Tibial artery (tissue), 4 donors: Measurements from ENCODE around the gene KCNMA1.

Source experiments
- DNase-seq, 2 donors: peaks; one replicate each; pipeline ENCODE4 v3.0.0-alpha.2; 2019
- H3K27ac ChIP-seq, 2 donors: fragments of 200-600 bp; sonication (generic) in 1 of 2; 1 replicate in 1 of 2; 2 replicates in 1 of 2; pipeline ENCODE4 v1.5.1; 2018 to 2019; ENCODE audit warnings: mild to moderate bottlenecking in 1 of 2
- H3K27me3 ChIP-seq, 2 donors: fragments of 200-600 bp; sonication (generic) in 1 of 2; one replicate each; pipeline versions ENCODE4 v1.5.1 to v1.6.0; 2016 to 2019
- H3K36me3 ChIP-seq, 3 donors: fragments of 200-600 bp; sonication (generic) in 2 of 3; one replicate each; pipeline ENCODE4 v1.5.1; 2016 to 2019; ENCODE audit warnings: mild to moderate bottlenecking in 2 of 3
- H3K4me1 ChIP-seq, 4 donors: fragments of 200-600 bp; sonication (generic) in 2 of 4; 1 replicate in 3 of 4; 2 replicates in 1 of 4; pipeline ENCODE4 v1.5.1; 2016 to 2019
- H3K4me3 ChIP-seq, 2 donors: fragments of 200-600 bp; sonication (generic) in 1 of 2; 1 replicate in 1 of 2; 2 replicates in 1 of 2; pipeline ENCODE4 v1.5.1; 2018 to 2019; ENCODE audit warnings: mild to moderate bottlenecking in 2 of 2
- H3K9me3 ChIP-seq, 3 donors: fragments of 200-600 bp; sonication (generic) in 1 of 3; one replicate each; pipeline ENCODE4 v1.5.1; 2016 to 2019
- CTCF ChIP-seq, 2 experiments: fragments of 200-600 bp in 1 of 2; fragments of 450-650 bp in 1 of 2; IDR thresholded peaks; one replicate each; pipeline ENCODE4 v1.5.1; 2017 to 2019; ENCODE audit warnings: antibody characterized with exemption in 2 of 2, mild to moderate bottlenecking in 1 of 2, moderate library complexity in 1 of 2
- intact Hi-C: fragments of 100-400 bp; cut with DNase I; formaldehyde crosslinking; loops from one replicate; pipeline ENCODE4 v1.15.0; 2023; ENCODE audit warnings: low total_unique reads

KCNMA1 gene

DNA sequence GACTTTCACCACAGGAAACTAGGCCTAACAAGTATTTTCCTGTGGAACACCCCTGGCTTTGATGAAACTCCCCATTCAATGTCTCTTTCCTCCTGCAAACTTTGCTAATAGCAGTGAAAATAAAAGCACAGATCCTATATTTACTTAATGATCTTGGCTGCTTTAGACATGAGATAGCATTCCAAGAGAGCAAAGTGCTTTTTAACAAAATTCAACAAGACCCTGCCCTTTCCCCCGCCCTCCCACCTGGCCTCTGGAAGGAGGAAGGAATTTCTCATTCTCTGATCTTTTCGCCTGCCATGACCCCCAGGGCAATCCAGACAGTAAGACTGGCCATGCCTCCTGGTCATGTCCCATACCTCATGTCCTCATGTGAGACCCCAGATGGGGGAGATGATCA is 185.7 kb downstream of the KCNMA1 start:
- Histone ChIP-seq H3K27ac (no peak overlapping the region), H3K27me3 (no peaks in the 10 kb centered on the region), H3K4me3 (no peak overlapping the region), H3K4me1 (peaks cover 0 to 25% (median 0%) of the 10 kb centered on the region in 4 donors), H3K9me3 (no peaks in the 10 kb centered on the region), H3K36me3 (no peaks in the 10 kb centered on the region)
- intact Hi-C loops: no loop called here
- no peak for TF ChIP-seq CTCF (IDR thresholded peaks at IDR 0.05)
- no peak for DNase-seq

DNA sequence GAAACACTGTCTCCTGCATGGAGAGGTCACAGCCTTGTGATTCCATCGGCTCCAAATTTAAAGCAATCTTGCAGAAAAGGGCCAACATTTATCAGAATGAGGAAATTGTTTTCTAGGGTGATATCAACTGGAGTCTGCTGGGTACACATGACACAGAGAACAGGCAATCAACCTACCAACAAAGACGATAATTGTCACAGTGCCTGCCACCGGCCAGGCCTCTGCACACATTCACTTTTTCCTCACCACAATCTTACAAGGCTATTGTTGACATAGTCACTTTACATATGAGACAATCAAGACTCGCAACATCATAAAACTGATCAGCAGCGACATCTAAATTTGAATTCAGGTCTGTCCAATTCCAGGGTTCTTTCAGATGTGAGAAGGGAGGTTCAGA is 189.4 kb downstream of the KCNMA1 start:
- Histone ChIP-seq H3K27me3 (no peaks in the 10 kb centered on the region), H3K9me3 (no peaks in the 10 kb centered on the region), H3K4me1 (peaks cover 0 to 20% (median 0%) of the 10 kb centered on the region in 4 donors), H3K4me3 (no peak overlapping the region), H3K27ac (no peak overlapping the region), H3K36me3 (no peaks in the 10 kb centered on the region)
- no peak for TF ChIP-seq CTCF (IDR thresholded peaks at IDR 0.05)
- DNase-seq: no peak
- intact Hi-C loops: no loop called here

GRCh38 chr10:77446700-77447099 is 190.9 kb downstream of the KCNMA1 start:
- DNase-seq: no peak
- Histone ChIP-seq H3K27me3 (no peaks in the 10 kb centered on the region), H3K4me1 (peaks cover 0 to 24% (median 8%) of the 10 kb centered on the region in 4 donors), H3K4me3 (no peak overlapping the region), H3K27ac (no peak overlapping the region), H3K9me3 (no peaks in the 10 kb centered on the region), H3K36me3 (no peaks in the 10 kb centered on the region)
- TF ChIP-seq CTCF (IDR thresholded peaks at IDR 0.05): no peak
- intact Hi-C loops: no loop called here

DNA sequence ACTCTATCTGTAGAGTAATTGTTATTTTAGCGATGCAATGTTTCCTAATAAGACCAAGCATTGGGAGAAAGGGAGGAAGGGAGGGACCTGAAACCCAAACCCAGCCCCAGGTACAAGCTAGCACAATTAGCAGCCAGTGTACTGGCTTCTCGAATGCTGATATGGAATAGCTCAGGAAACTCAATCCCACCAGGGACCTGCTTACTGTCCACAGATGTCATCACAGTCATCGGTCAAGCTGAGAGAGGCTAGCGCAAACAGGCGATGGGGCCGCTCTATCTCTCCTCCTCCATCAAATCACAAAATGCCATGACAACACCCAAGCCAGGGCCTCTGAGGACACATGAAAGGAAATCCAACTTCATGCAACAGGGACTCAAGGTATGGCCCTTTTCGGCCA is 192.1 kb downstream of the KCNMA1 start:
- Histone ChIP-seq H3K27me3 (no peaks in the 10 kb centered on the region), H3K9me3 (no peaks in the 10 kb centered on the region), H3K27ac (no peak overlapping the region), H3K4me1 (peaks cover 0 to 31% (median 19%) of the 10 kb centered on the region in 4 donors), H3K36me3 (no peaks in the 10 kb centered on the region), H3K4me3 (no peak overlapping the region)
- intact Hi-C loops: no loop called here
- no peak for TF ChIP-seq CTCF (IDR thresholded peaks at IDR 0.05)
- no peak for DNase-seq

- Histone ChIP-seq H3K27ac (no peak overlapping the region), H3K9me3 (no peaks in the 10 kb centered on the region), H3K4me3 (no peak overlapping the region), H3K4me1 (peaks cover 0 to 42% (median 19%) of the 10 kb centered on the region in 4 donors), H3K36me3 (no peaks in the 10 kb centered on the region), H3K27me3 (no peaks in the 10 kb centered on the region)
- intact Hi-C loops: no loop called here
- TF ChIP-seq CTCF (IDR thresholded peaks at IDR 0.05): no peak
- no peak for DNase-seq
Measured at GRCh38 chr10:77444041-77444440, 193.6 kb downstream of the KCNMA1 start.

- intact Hi-C loops: no loop called here
- no peaks in the 10 kb centered on the region for H3K9me3 ChIP-seq
- H3K4me1 ChIP-seq: peaks cover 0 to 37% (median 19%) of the 10 kb centered on the region in 4 donors
- no peak for TF ChIP-seq CTCF (IDR thresholded peaks at IDR 0.05)
- no peak overlapping the region for H3K4me3 ChIP-seq
- H3K27ac ChIP-seq: peak overlapping the region in 1 of 2 donors; percentile 37
- no peaks in the 10 kb centered on the region for H3K36me3 ChIP-seq
- DNase-seq: no peak
- H3K27me3 ChIP-seq: no peaks in the 10 kb centered on the region
Measured at GRCh38 chr10:77442699-77443189, 194.9 kb downstream of the KCNMA1 start.
